Ramos (cell line): ENCODE measurements around the gene HSPBP1.

Experiments used
- in situ Hi-C: fragments of 300-500 bp; cut with MboI; formaldehyde crosslinking; loops from one replicate; pipeline ENCODE4 v1.14.3; 2022; ENCODE audit warnings: low sequenced_read_pairs; ENCODE audit not compliant: unreplicated experiment

The HSPBP1 gene

GRCh38 chr19:55225415-55225958, 54.4 kb downstream of the HSPBP1 start:
- in situ Hi-C loops, result no loop called here

- in situ Hi-C loops, result loop anchor here (5.0 kb wide), 1 partner anchor 72 kb away; no protein-coding TSS in a partner anchor
Observed at GRCh38 chr19:55224679-55225414, 55.1 kb downstream of the HSPBP1 start.

- in situ Hi-C loops, result loop anchor here (5.0 kb wide), 1 partner anchor 73 kb away; no protein-coding TSS in a partner anchor
Observed at GRCh38 chr19:55224038-55224665, 55.8 kb downstream of the HSPBP1 start.

- in situ Hi-C loops, result loop anchor here (5.0 kb wide), 1 partner anchor 74 kb away; no protein-coding TSS in a partner anchor
Observed at GRCh38 chr19:55223291-55224037, 56.4 kb downstream of the HSPBP1 start.

- in situ Hi-C loops, result loop anchor here (5.0 kb wide), 1 partner anchor 77 kb away; no protein-coding TSS in a partner anchor
Observed at GRCh38 chr19:55220525-55220924, 59.4 kb downstream of the HSPBP1 start.

- in situ Hi-C loops, result no loop called here
Observed at GRCh38 chr19:55216461-55217198, 63.3 kb downstream of the HSPBP1 start.

- in situ Hi-C loops, result loop anchor here (5.0 kb wide), 1 partner anchor 204 kb away; no protein-coding TSS in a partner anchor
Observed at GRCh38 chr19:55213547-55213946, 66.4 kb downstream of the HSPBP1 start.

- in situ Hi-C loops, result loop anchor here (5.0 kb wide), 1 partner anchor 205 kb away; no protein-coding TSS in a partner anchor
Observed at GRCh38 chr19:55212447-55212846, 67.5 kb downstream of the HSPBP1 start.
